Liver (tissue), 9 donors: Measurements from ENCODE around the gene SGPL1. TPM values are rescaled to one million over a fixed set of nuclear protein-coding genes. Genes with fewer than 3 reads are reported as not detected.
A peak's percentile ranks its signal among the peaks of the same experiment; 100 is the strongest.

Experiments used
- DNase-seq: peaks from one replicate; pipeline ENCODE4 v3.0.0-alpha.2; 2017; ENCODE audit warnings: low spot score
- H3K27ac ChIP-seq, 2 donors: one replicate each; pipeline ENCODE4 v1.7.0; 2013; ENCODE audit warnings: inconsistent platforms in 2 of 2, low read length in 2 of 2, control low read depth in 1 of 2, low read depth in 1 of 2, mild to moderate bottlenecking in 1 of 2
- H3K27me3 ChIP-seq, 4 donors: one replicate each; pipeline versions ENCODE4 v1.6.1 to v1.7.0; 2013; ENCODE audit warnings: low read length in 3 of 4, inconsistent platforms in 1 of 4, mild to moderate bottlenecking in 1 of 4, moderate library complexity in 1 of 4; ENCODE audit not compliant: control insufficient read depth in 4 of 4, insufficient read depth in 4 of 4
- H3K36me3 ChIP-seq, 4 donors: one replicate each; pipeline versions ENCODE4 v1.6.1 to v1.7.0; 2013; ENCODE audit warnings: low read length in 3 of 4, mild to moderate bottlenecking in 3 of 4, low read depth in 1 of 4, moderate library complexity in 1 of 4; ENCODE audit not compliant: control insufficient read depth in 4 of 4, insufficient read depth in 3 of 4
- H3K4me1 ChIP-seq, 4 donors: one replicate each; pipeline versions ENCODE4 v1.6.1 to v1.7.0; 2013; ENCODE audit warnings: low read length in 3 of 4, mild to moderate bottlenecking in 3 of 4, moderate library complexity in 1 of 4; ENCODE audit not compliant: control insufficient read depth in 4 of 4, insufficient read depth in 4 of 4
- H3K4me3 ChIP-seq, 3 donors: one replicate each; pipeline versions ENCODE4 v1.6.1 to v1.7.0; 2013; ENCODE audit warnings: low read length in 3 of 3, control low read depth in 1 of 3, low read depth in 1 of 3, mild to moderate bottlenecking in 1 of 3
- H3K9ac ChIP-seq, 2 donors: one replicate each; pipeline ENCODE4 v1.7.0; 2013; ENCODE audit warnings: low read length in 2 of 2, mild to moderate bottlenecking in 2 of 2, moderate library complexity in 2 of 2, control low read depth in 1 of 2, low read depth in 1 of 2
- H3K9me3 ChIP-seq, 4 donors: one replicate each; pipeline versions ENCODE4 v1.6.1 to v1.7.0; 2013; ENCODE audit warnings: low read length in 3 of 4; ENCODE audit not compliant: control insufficient read depth in 4 of 4
- CTCF ChIP-seq: fragments of 150-350 bp; IDR thresholded peaks from 2 replicates; pipeline ENCODE4 v1.5.1; 2017; ENCODE audit warnings: improper control_type of control experiment, low read depth, low read length; ENCODE audit not compliant: missing input control
- FOXA1 ChIP-seq: IDR thresholded peaks from 2 replicates; pipeline ENCODE4 v1.6.1; 2016; ENCODE audit warnings: antibody characterized with exemption
- FOXA2 ChIP-seq: IDR thresholded peaks from 2 replicates; pipeline ENCODE4 v1.6.1; 2016; ENCODE audit warnings: antibody characterized with exemption
- GABPA ChIP-seq, 2 donors: IDR thresholded peaks in 1 of 2; conservative IDR thresholded peaks in 1 of 2; 2 replicates each; pipeline ENCODE4 v1.6.1; 2016; ENCODE audit warnings: antibody characterized with exemption in 2 of 2, mild to moderate bottlenecking in 1 of 2, moderate library complexity in 1 of 2
- HNF4A ChIP-seq, 2 donors: conservative IDR thresholded peaks; 2 replicates each; pipeline ENCODE4 v1.6.1; 2016; ENCODE audit warnings: antibody characterized with exemption in 2 of 2, mild to moderate bottlenecking in 2 of 2
- HNF4G ChIP-seq: IDR thresholded peaks from 2 replicates; pipeline ENCODE4 v1.6.1; 2016; ENCODE audit warnings: antibody characterized with exemption
- JUND ChIP-seq, 2 donors: IDR thresholded peaks; 2 replicates each; pipeline ENCODE4 v1.6.1; 2016; ENCODE audit warnings: antibody characterized with exemption in 2 of 2
- MAX ChIP-seq: IDR thresholded peaks from 2 replicates; pipeline ENCODE4 v1.6.1; 2016; ENCODE audit warnings: antibody characterized with exemption
- NR2F2 ChIP-seq: IDR thresholded peaks from 2 replicates; pipeline ENCODE4 v1.6.1; 2016; ENCODE audit warnings: antibody characterized with exemption
- RAD21 ChIP-seq, 2 donors: IDR thresholded peaks; 2 replicates each; pipeline ENCODE4 v1.6.1; 2016; ENCODE audit warnings: antibody characterized with exemption in 2 of 2, mild to moderate bottlenecking in 2 of 2
- REST ChIP-seq: IDR thresholded peaks from 2 replicates; pipeline ENCODE4 v1.6.1; 2016; ENCODE audit warnings: antibody characterized with exemption, mild to moderate bottlenecking
- RXRA ChIP-seq, 2 donors: IDR thresholded peaks; 2 replicates each; pipeline ENCODE4 v1.6.1; 2017 to 2018; ENCODE audit warnings: antibody characterized with exemption in 2 of 2, mild to moderate bottlenecking in 1 of 2
- TAF1 ChIP-seq: conservative IDR thresholded peaks from 2 replicates; pipeline ENCODE4 v1.6.1; 2016; ENCODE audit warnings: antibody characterized with exemption, mild to moderate bottlenecking
- YY1 ChIP-seq: IDR thresholded peaks from 2 replicates; pipeline ENCODE4 v1.6.1; 2016; ENCODE audit warnings: antibody characterized with exemption, mild to moderate bottlenecking
- ZBTB33 ChIP-seq: IDR thresholded peaks from 2 replicates; pipeline ENCODE4 v1.6.1; 2016; ENCODE audit warnings: antibody characterized with exemption
- WGBS: extraction: QIAGEN DNeasy Blood & Tissue Kit; methylation state at CpG from one replicate; pipeline ENCODE4 v1.1.7; 2013; 5-methylcytosine and 5-hydroxymethylcytosine counted together
- polyA plus RNA-seq, 2 donors: library from polyadenylated mRNA; stranded (reverse) in 1 of 2; unstranded in 1 of 2; fragments of 200-250 nt in 1 of 2; fragments of >200 nt in 1 of 2; fragmentation: Nextera tagmentation in 1 of 2; extraction: Ambion mirVana in 1 of 2; gene quantifications; one replicate each; pipeline versions ENCODE4 v1.2.1 to v1.2.3, GENCODE V29; 2013 to 2015
- total RNA-seq, 2 donors: library from RNA; depleted of rRNA; stranded (reverse); fragments of >200 nt; gene quantifications; one replicate each; pipeline ENCODE4 v1.2.3, GENCODE V29; 2014
- TF ChIP-seq, protein P1 (sequence below): IDR thresholded peaks from 2 replicates; pipeline ENCODE4 v1.6.1; 2016; ENCODE audit warnings: antibody characterized with exemption
- donor health status: healthy.
- donor health status: healthy.
- donor health status: healthy.
- donor health status: healthy.
- donor health status: healthy.

Gene SGPL1
- total and polyA plus RNA-seq, 4 donors = 11.8 to 37.1 (median 16.8) TPM

DNA sequence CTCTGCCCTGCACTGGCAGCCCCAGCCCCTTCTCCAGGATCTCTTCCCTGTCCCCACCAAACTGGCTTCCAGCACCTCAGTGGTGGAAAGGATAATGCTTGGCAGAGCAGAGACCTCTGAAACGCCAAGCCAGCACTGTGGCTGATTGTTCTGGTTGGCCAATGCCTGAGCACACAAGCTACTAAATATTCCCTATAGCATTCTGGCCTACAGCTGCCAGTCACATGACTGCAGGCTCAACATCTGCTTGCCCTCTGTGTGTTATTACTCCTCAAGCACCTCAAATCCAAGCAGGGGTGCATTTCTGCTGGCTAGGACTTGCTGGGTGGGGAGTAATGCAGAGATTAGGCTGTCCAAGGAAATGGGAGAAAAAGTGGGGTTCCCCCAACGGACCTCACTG lies 36.7 kb upstream of the SGPL1 start:
- DNase-seq = no peak
- 87% methylated on average over 2 of the region's 2 CpGs for WGBS

DNA sequence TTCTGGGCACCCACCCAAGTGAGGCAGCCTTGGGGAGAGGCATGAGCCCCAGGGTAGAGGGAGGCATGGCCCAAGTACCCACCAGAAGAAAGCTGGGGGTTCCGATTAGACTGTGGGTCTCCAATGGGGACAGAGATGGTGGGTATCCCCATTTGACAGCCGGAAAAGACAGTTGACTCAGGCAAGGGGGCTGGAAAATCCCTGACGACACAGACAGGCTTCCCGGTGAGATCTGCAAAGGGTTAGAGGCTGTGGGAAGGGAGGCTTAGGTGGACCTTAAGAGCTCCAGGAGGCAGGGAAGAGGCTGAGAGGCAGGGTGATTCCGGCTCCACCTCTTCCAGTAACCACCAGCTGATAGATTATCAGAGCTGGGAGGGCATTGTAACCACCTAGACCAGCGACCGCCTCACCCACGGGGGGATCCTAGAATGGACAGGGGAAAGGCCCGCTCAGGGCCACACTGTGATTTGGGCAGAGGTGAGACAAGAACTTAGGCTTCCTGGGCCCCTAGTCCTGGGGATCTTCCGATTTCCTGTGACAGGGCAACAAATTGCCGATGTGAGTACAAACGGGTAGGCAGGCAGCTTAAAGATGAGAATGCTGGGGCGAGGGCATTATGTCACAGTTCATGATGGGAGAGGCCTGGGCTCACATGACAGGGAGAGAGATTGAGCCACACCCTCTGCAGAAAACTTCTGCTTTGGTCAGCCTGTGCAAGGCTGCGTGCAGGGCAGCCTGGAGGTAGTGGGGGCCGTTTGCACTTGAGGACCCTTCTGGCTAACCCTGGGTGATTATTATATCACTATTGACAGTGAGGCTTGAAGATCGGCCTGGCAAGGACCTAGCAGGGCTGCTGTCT lies 36.0 kb upstream of the SGPL1 start:
- Histone ChIP-seq H3K9ac (no peak overlapping the region), H3K9me3 (no peaks in the 10 kb centered on the region), H3K36me3 (no peaks in the 10 kb centered on the region), H3K27me3 (no peaks in the 10 kb centered on the region), H3K4me3 (no peak overlapping the region), H3K27ac (no peak overlapping the region), H3K4me1 (no peaks in the 10 kb centered on the region)
- TF ChIP-seq MAX (no peak), FOXA2 (no peak), YY1 (no peak), RAD21 (IDR thresholded peaks at IDR 0.05) (no peak)
- DNase-seq = peak; percentile 27
- 77% methylated on average over 16 of the region's 16 CpGs for WGBS

More for the DNA sequence above, 36.7 kb upstream of the SGPL1 start:
- H3K4me3 ChIP-seq = no peak overlapping the region
- no peaks in the 10 kb centered on the region for H3K27me3 ChIP-seq
- TF ChIP-seq TAF1 = no peak
- TF ChIP-seq RXRA (IDR thresholded peaks at IDR 0.05) = no peak
- TF ChIP-seq MAX = no peak
- TF ChIP-seq JUND (IDR thresholded peaks at IDR 0.05) = no peak
- no peak for TF ChIP-seq CTCF
- no peak for TF ChIP-seq NR2F2
- TF ChIP-seq, protein P1, sequence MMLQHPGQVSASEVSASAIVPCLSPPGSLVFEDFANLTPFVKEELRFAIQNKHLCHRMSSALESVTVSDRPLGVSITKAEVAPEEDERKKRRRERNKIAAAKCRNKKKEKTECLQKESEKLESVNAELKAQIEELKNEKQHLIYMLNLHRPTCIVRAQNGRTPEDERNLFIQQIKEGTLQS = no peak
- TF ChIP-seq FOXA1 = no peak
- no peak overlapping the region for H3K27ac ChIP-seq
- H3K36me3 ChIP-seq = no peaks in the 10 kb centered on the region
- H3K4me1 ChIP-seq = no peaks in the 10 kb centered on the region
- H3K9me3 ChIP-seq = no peaks in the 10 kb centered on the region
- H3K9ac ChIP-seq = no peak overlapping the region

- H3K4me3 ChIP-seq = no peak overlapping the region
- no peaks in the 10 kb centered on the region for H3K4me1 ChIP-seq
- no peak for DNase-seq
- no peak overlapping the region for H3K9ac ChIP-seq
- no peaks in the 10 kb centered on the region for H3K9me3 ChIP-seq
- WGBS = 94% methylated on average over 9 of the region's 9 CpGs
- no peaks in the 10 kb centered on the region for H3K27me3 ChIP-seq
- no peaks in the 10 kb centered on the region for H3K36me3 ChIP-seq
- H3K27ac ChIP-seq = no peak overlapping the region
- TF ChIP-seq TAF1 (no peak), RXRA (IDR thresholded peaks at IDR 0.05) (no peak), MAX (no peak), FOXA1 (no peak), YY1 (no peak), REST (no peak), GABPA (IDR thresholded peaks at IDR 0.05 in 1 of 2, conservative IDR thresholded peaks at IDR 0.05 in 1 of 2) (no peak), HNF4G (no peak), FOXA2 (no peak), ZBTB33 (no peak), HNF4A (conservative IDR thresholded peaks at IDR 0.05) (no peak)
- TF ChIP-seq, protein P1 = no peak
Observed at GRCh38 chr10:70780370-70780760, 35.4 kb upstream of the SGPL1 start.
